A549 (cell line): ENCODE data around the gene ZNF436. TPM values are rescaled to one million over a fixed set of nuclear protein-coding genes. Genes with fewer than 3 reads are reported as not detected.
"Not testable (repeated sequence)": the region's sequence is repeated elsewhere in the genome, so short reads cannot be mapped to it uniquely, and the experiment has no call there.

Source experiments
- ATAC-seq, 2 experiments: fragments of 200-7000 bp in 1 of 2; fragments of >200 bp in 1 of 2; cut with Nextera tagmentation in 1 of 2; cut with Tn5 transposase in 1 of 2; 3 replicates each; pipeline versions ENCODE4 v1.8.0 to v1.9.1; 2018 to 2020; ENCODE audit warnings: mild to moderate bottlenecking in 1 of 2, moderate library complexity in 1 of 2
- CTCF ChIA-PET: fragments of 300-600 bp; sonication (Branson Sonifier 250); formaldehyde crosslinking; extraction: SDS; loops from one replicate; lab custom pipeline; 2021; ENCODE audit warnings: antibody characterized with exemption, inconsistent platforms; lab: Yijun Ruan, JAX
- POLR2A ChIA-PET: fragments of 350-600 bp; formaldehyde crosslinking; extraction: SDS; loops from one replicate; lab custom pipeline; 2021; ENCODE audit warnings: antibody characterized with exemption, inconsistent platforms; lab: Yijun Ruan, JAX
- DNase-seq, 2 experiments: peaks; one replicate each; pipeline versions ENCODE4 v3.0.0 to v3.0.0-alpha.2; 2011 to 2016; ENCODE audit warnings: low read depth in 1 of 2, low spot score in 1 of 2
- FAIRE-seq: peaks from 2 replicates; lab custom pipeline; 2011; peaks lifted over from hg19 to GRCh38; lab: Jason Lieb, UNC
- H3K27ac ChIP-seq, 2 experiments: fragments of >200 bp; sonication (Bioruptor Twin); formaldehyde crosslinking; 3 replicates each; pipeline ENCODE4 v1.5.1; 2016 to 2017
- H3K4me1 ChIP-seq: fragments of >200 bp; sonication (Bioruptor Twin); formaldehyde crosslinking; 3 replicates; pipeline ENCODE4 v1.6.1; 2016
- H3K4me2 ChIP-seq: fragments of >200 bp; sonication (Bioruptor Twin); formaldehyde crosslinking; 3 replicates; pipeline ENCODE4 v1.6.1; 2016
- H3K4me3 ChIP-seq: fragments of >200 bp; sonication (Bioruptor Twin); formaldehyde crosslinking; 3 replicates; pipeline ENCODE4 v1.5.1; 2016
- H3K9me3 ChIP-seq: fragments of >200 bp; sonication (Bioruptor Twin); formaldehyde crosslinking; 3 replicates; pipeline ENCODE4 v1.6.1; 2016
- BHLHE40 ChIP-seq: IDR thresholded peaks from 2 replicates; pipeline ENCODE4 v1.6.1; 2012; ENCODE audit warnings: low read depth, low read length, inconsistent platforms
- CBX2 ChIP-seq: fragments of 200-600 bp; sonication (generic); IDR thresholded peaks from 2 replicates; pipeline ENCODE4 v1.6.1; 2016; ENCODE audit warnings: low read depth, mild to moderate bottlenecking, borderline replicate concordance
- CEBPB ChIP-seq, 2 experiments: fragments of >200 bp in 1 of 2; sonication (Bioruptor Twin) in 1 of 2; formaldehyde crosslinking in 1 of 2; IDR thresholded peaks; 2 replicates each; pipeline ENCODE4 v1.6.1; 2012 to 2016
- EHMT2 ChIP-seq: fragments of 200-600 bp; sonication (generic); IDR thresholded peaks from 2 replicates; pipeline ENCODE4 v1.6.1; 2016; ENCODE audit warnings: antibody characterized with exemption, low read depth, mild to moderate bottlenecking, moderate library complexity
- FOSL2 ChIP-seq, 2 experiments: fragments of 450-650 bp in 1 of 2; fragments of >200 bp in 1 of 2; sonication (Bioruptor Twin) in 1 of 2; formaldehyde crosslinking; IDR thresholded peaks; 2 replicates each; pipeline versions ENCODE4 v1.5.0 to v1.6.1; 2016 to 2020; ENCODE audit warnings: mild to moderate bottlenecking in 1 of 2, moderate library complexity in 1 of 2
- HES2 ChIP-seq: fragments of >200 bp; sonication (Bioruptor Twin); formaldehyde crosslinking; IDR thresholded peaks from 2 replicates; pipeline ENCODE4 v1.6.1; 2016
- HOXA7 ChIP-seq: fragments of 250-450 bp; sonication (Bioruptor Pico); IDR thresholded peaks from 2 replicates; pipeline ENCODE4 v1.5.0; 2020; ENCODE audit warnings: mild to moderate bottlenecking, moderate library complexity
- HOXB13 ChIP-seq: fragments of 250-450 bp; sonication (Bioruptor Pico); IDR thresholded peaks from 2 replicates; pipeline ENCODE4 v1.5.0; 2020; ENCODE audit warnings: low read depth, mild to moderate bottlenecking, moderate library complexity
- KDM1A ChIP-seq: fragments of 200-600 bp; sonication (generic); IDR thresholded peaks from 2 replicates; pipeline ENCODE4 v1.6.1; 2016; ENCODE audit warnings: low read depth, mild to moderate bottlenecking
- KDM5A ChIP-seq: fragments of 200-600 bp; sonication (generic); IDR thresholded peaks from 2 replicates; pipeline ENCODE4 v1.6.1; 2016; ENCODE audit warnings: antibody characterized with exemption, mild to moderate bottlenecking
- MAFK ChIP-seq: fragments of 450-650 bp; IDR thresholded peaks from 2 replicates; pipeline ENCODE4 v1.6.1; 2014; ENCODE audit not compliant: partially characterized antibody
- MAZ ChIP-seq: fragments of 150-350 bp; IDR thresholded peaks from 2 replicates; pipeline ENCODE4 v1.6.1; 2014; ENCODE audit warnings: antibody characterized with exemption, low read depth, low read length, borderline replicate concordance
- NFE2L2 ChIP-seq: fragments of 150-350 bp; conservative IDR thresholded peaks from 2 replicates; pipeline ENCODE4 v1.6.1; 2014; ENCODE audit warnings: low read length
- NR3C1 ChIP-seq: fragments of >200 bp; sonication (Bioruptor Twin); formaldehyde crosslinking; IDR thresholded peaks from 3 replicates; pipeline ENCODE4 v1.6.1; 2017
- SREBF2 ChIP-seq: fragments of 450-650 bp; IDR thresholded peaks from 2 replicates; pipeline ENCODE4 v1.6.1; 2014; ENCODE audit warnings: mild to moderate bottlenecking, moderate library complexity
- ZSCAN20 ChIP-seq: fragments of 250-450 bp; sonication (Bioruptor Pico); IDR thresholded peaks from 2 replicates; pipeline ENCODE4 v1.8.0; 2022; ENCODE audit warnings: mild to moderate bottlenecking, moderate library complexity
- WGBS: methylation state at CpG from one replicate; pipeline ENCODE4 v1.1.6; 2017; ENCODE audit errors: missing lambda C conversion rate; 5-methylcytosine and 5-hydroxymethylcytosine counted together
- polyA plus RNA-seq, 4 experiments: library from polyadenylated mRNA; depleted of rRNA in 3 of 4; stranded (reverse); fragments of >200 nt; fragmentation: RNase III in 1 of 4; extraction: RNeasy Plus Mini Kit Qiagen cat#74134 plus additional on column Dnase treatment in 1 of 4; gene quantifications; 2 replicates in 3 of 4; 3 replicates in 1 of 4; pipeline ENCODE4 v1.2.3, GENCODE V29; 2011 to 2017
- TF ChIP-seq, protein P1 (sequence below): fragments of 250-450 bp; sonication (Bioruptor Pico); IDR thresholded peaks from 2 replicates; pipeline ENCODE4 v1.5.0; 2021; ENCODE audit warnings: mild to moderate bottlenecking, moderate library complexity, borderline replicate concordance
- TF ChIP-seq, protein P2 (sequence below): IDR thresholded peaks from 2 replicates; pipeline ENCODE4 v1.6.1; 2012; ENCODE audit warnings: low read depth, borderline replicate concordance

ZNF436 gene
- polyA plus RNA-seq, 2 of the 4 experiments (the other 2 are of a cell fraction) = 4.7 to 7.5 TPM

GRCh38 chr1:23381233-23381885 is 11.7 kb upstream of the ZNF436 start:
- Histone ChIP-seq H3K4me3 (no peak overlapping the region), H3K4me1 (peaks cover 30% of the 10 kb centered on the region), H3K9me3 (no peaks in the 10 kb centered on the region)
- ATAC-seq = no peak
- TF ChIP-seq MAZ (no peak), HOXB13 (no peak), MAFK (no peak), BHLHE40 (no peak), NR3C1 (no peak), HES2 (no peak), KDM1A (no peak), ZSCAN20 (CRISPR knock-in tag) (no peak), HOXA7 (CRISPR knock-in tag) (no peak), EHMT2 (no peak)
- TF ChIP-seq, protein P1, sequence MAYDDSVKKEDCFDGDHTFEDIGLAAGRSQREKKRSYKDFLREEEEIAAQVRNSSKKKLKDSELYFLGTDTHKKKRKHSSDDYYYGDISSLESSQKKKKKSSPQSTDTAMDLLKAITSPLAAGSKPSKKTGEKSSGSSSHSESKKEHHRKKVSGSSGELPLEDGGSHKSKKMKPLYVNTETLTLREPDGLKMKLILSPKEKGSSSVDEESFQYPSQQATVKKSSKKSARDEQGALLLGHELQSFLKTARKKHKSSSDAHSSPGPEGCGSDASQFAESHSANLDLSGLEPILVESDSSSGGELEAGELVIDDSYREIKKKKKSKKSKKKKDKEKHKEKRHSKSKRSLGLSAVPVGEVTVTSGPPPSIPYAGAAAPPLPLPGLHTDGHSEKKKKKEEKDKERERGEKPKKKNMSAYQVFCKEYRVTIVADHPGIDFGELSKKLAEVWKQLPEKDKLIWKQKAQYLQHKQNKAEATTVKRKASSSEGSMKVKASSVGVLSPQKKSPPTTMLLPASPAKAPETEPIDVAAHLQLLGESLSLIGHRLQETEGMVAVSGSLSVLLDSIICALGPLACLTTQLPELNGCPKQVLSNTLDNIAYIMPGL (CRISPR knock-in tag) = no peak
- TF ChIP-seq, all 56 proteins: peak for 0
- Histone ChIP-seq H3K4me2 (no peak overlapping the region), H3K27ac (no peak overlapping the region)
- FAIRE-seq (no peak), DNase-seq (no peak)
- ChIA-PET CTCF (interaction anchor here (1.4 to 4.6 kb wide), 2 partner anchors 12 to 22 kb away, joined by 7 to 14 read pairs; no protein-coding TSS in a partner anchor), POLR2A (no interaction called here)
- WGBS = 85% methylated on average over 5 of the region's 5 CpGs

GRCh38 chr1:23380719-23381118 is 11.1 kb upstream of the ZNF436 start:
- WGBS = 65% methylated on average over 5 of the region's 5 CpGs
- FAIRE-seq (no peak), ATAC-seq (no peak), DNase-seq (no peak)
- H3K27ac ChIP-seq = no peak overlapping the region
- ChIA-PET CTCF (interaction anchor here (1.4 to 4.6 kb wide), 2 partner anchors 13 to 23 kb away, joined by 7 to 14 read pairs; no protein-coding TSS in a partner anchor), POLR2A (no interaction called here)
- H3K4me2 ChIP-seq = no peak overlapping the region
- H3K9me3 ChIP-seq = no peaks in the 10 kb centered on the region
- no peak overlapping the region for H3K4me3 ChIP-seq
- TF ChIP-seq SREBF2 (no peak), NFE2L2 (no peak), FOSL2 (IDR thresholded peaks at IDR 0.05) (no peak), FOSL2 (CRISPR knock-in tag; IDR thresholded peaks at IDR 0.05) (no peak), EHMT2 (no peak), CBX2 (no peak), CEBPB (IDR thresholded peaks at IDR 0.05) (no peak), KDM5A (no peak)
- TF ChIP-seq, protein P2, sequence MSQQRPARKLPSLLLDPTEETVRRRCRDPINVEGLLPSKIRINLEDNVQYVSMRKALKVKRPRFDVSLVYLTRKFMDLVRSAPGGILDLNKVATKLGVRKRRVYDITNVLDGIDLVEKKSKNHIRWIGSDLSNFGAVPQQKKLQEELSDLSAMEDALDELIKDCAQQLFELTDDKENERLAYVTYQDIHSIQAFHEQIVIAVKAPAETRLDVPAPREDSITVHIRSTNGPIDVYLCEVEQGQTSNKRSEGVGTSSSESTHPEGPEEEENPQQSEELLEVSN = no peak
- TF ChIP-seq, all 56 proteins: peak for 0
- H3K4me1 ChIP-seq = peaks cover 33% of the 10 kb centered on the region

- WGBS = 51% methylated on average over 4 of the region's 4 CpGs
- H3K27ac ChIP-seq = peak overlapping the region in 1 of 2 experiments; percentile 1; a peak in 1 of 6 replicates
- CTCF ChIA-PET = interaction anchor here (1.4 to 4.6 kb wide), 2 partner anchors 13 to 24 kb away, joined by 7 to 14 read pairs; no protein-coding TSS in a partner anchor
Measured at GRCh38 chr1:23380236-23380635, 10.6 kb upstream of the ZNF436 start.

More at GRCh38 chr1:23380236-23380635, 10.6 kb upstream of the ZNF436 start:
- FAIRE-seq, H3K4me3 ChIP-seq, POLR2A ChIA-PET, H3K9me3 ChIP-seq, H3K4me2 ChIP-seq, ATAC-seq, DNase-seq: not testable (repeated sequence)
- peaks cover 32% of the 10 kb centered on the region for H3K4me1 ChIP-seq
